ENCODE data around the gene PP2D1.
"Not testable (repeated sequence)": the region's sequence is repeated elsewhere in the genome, so short reads cannot be mapped to it uniquely, and the experiment has no call there.

Gene PP2D1, protein sequence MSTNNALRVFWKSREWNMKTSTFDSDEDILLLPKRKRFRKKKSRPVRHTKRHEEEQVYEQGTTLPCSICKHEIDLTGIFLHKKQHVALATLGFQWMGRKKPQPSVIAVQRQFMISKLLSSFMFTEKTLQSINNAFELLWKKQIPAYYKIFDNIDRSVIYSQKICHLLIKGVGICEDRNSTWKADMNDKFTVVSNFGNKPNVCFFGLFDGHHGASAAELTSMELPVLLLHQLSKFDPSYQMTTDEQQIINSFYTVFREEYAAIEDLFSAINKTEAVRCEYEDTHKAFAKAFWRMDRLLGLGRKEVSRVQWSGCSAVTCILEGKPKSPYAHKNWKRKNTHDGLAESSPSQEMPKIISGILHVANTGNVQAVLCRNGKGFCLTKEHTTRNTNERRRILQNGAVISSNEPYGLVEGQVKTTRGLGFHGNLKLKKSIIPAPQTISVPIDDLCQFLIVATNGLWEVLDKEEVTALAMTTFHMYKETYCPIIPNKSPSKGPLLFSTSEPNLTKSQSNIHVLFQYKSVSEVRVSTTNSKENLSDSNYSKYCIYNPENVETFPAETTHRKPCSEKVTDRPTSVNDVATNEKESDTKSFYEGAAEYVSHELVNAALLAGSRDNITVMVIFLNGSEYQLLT

DNA sequence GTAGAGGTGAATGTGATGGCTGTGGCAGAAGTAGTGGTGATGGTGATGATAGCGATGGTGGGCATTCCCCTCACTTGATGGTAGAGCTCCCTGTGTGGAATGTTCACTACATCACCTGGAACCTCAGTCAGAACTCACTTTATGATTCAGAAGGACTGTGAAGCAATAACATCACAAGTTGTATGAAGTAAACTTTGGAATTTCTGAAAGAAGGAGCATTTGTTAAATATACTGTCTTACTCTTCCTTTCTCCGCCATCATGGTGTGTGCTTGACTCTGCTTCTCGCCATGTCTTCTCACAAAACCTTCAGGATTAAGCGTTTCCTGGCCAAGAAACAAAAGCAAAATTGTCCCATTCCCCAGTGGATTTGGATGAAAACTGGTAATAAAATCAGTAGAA lies at the start of gene PP2D1:
Gene PP2D1, minus strand, starts transcription at position 101 of the 400 bp plus-strand sequence. CDS start 192 bp downstream, outside the sequence.
- no peak for DNase-seq (ENCODE audit: low read depth, low spot score)

DNA sequence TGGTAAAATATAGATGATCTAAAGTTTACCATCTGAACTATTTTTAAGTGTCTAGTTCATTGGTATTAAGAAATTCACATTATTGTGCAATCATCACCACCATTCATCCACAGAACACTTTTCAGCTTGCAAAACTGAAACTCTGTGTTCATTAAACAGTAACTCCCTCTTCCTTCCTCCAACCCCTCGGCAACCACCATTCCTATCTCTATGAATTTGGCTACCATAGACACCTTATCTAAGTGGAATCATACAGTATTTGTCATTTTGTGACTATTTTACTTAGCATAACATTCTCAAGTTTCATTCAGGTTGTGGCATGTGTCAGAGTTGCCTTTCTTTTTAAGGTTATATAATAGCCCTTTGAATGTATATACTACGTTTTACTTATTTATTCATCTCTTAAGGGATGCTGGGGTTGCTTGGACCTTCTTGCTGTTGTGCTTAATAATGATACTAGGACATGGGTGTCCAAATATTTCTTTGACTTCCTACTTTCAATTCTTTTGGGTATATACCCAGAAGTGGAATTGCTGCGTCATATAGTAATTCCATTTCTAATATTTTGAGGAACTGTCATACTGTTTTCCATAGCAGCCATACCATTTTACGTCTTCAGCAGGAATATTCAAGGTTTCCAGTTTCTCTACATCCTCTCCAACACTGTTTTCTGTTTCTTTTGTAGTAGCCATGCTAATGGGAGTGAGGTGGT lies 49.1 kb upstream of the PP2D1 start:
- DNase-seq (ENCODE audit: low read depth, low spot score), result no peak

DNA sequence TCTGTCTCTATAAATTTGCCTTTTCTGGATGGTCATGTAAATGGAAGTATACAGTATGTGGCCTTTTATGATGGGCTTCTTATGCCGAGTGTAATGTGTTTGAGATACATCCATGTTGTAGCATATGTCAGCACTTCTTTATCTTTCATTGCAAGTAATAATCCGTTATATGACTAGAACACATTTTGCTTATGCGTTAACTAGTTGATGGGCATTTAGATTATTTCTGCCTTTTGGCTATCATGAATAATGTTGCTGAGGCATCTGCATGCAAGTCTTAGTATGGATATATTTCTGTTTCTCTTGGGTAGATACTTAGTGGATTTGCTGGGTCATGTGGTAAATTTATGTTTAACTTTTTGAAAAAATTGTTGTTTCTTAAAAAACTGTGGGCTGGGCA lies 47.9 kb upstream of the PP2D1 start:
- no peak for DNase-seq (ENCODE audit: low read depth, low spot score)

DNA sequence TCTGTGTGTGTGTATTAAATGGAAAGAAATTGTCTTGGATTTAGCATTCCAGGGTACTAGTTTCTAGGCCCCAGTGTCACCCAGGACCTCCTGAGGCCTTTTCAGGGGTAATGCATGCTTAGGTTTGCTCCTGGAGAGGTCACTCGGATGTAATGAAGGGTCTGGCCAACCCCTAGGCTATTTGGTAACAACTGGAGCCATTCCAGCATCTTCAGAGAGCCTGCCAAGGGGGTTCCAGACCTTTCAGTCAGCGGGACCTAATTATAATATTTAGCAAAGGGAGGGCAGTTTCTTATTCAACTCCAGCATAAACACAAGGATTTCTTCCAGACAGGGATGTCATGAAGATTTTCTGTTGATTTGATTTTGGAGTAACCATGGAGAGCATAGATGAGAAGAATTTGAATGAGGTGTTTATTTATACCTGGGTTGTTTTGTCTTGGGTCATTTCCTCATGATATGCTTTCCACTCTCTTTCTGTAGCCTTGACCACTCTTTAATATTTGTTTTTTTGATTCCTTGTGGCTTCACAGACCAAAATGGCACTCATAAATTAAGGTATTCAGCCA lies 45.6 kb upstream of the PP2D1 start:
- no peak for DNase-seq (ENCODE audit: low read depth, low spot score)

DNA sequence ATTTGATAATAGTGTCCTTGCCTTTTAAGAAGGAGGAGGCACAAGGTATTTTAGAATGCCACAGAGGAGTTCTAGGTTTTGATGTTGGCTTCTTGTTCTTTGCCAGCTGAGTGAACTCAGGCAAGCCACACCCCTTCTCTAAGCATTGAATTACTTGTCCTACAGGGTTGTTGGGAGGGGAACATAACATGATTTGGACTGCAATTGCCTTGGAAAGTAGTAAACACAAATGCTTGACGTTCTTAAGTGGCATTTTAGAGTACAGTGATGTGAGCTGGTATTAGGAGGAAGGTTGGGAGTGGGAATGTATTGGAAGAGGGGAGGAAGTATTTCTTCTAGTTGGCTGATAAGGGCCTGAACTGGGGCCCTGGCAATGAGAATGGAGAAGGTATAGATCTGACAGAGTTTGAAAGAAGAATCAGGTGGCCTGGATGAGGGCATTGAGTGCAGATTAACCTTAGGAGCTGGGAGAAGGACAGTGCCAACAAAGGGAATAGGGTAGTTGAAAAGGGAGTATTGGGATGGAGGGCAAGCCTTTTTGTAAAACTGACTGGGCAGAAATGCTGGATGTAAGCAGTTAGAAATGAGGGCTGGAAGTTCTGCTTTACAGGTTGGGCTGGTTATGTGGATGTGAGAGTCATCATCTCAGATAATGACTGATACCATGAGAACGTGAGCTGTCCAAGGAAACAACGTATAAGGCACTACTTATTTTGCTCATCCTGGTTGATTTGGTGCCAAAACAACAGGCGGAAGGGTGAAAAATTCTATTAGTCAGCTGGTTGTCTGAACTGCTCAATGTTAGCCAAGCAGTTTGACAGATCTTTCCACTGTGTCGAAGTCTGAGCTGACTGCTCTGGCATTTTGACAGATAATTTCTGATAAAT lies 44.9 kb upstream of the PP2D1 start:
- DNase-seq (ENCODE audit: low read depth, low spot score), result no peak

- DNase-seq (ENCODE audit: low read depth, low spot score), result no peak
Measured at GRCh38 chr3:20055842-20056241, 43.8 kb upstream of the PP2D1 start.

- DNase-seq (ENCODE audit: low read depth, low spot score), result no peak
Measured at GRCh38 chr3:20055020-20055775, 43.1 kb upstream of the PP2D1 start.

DNA sequence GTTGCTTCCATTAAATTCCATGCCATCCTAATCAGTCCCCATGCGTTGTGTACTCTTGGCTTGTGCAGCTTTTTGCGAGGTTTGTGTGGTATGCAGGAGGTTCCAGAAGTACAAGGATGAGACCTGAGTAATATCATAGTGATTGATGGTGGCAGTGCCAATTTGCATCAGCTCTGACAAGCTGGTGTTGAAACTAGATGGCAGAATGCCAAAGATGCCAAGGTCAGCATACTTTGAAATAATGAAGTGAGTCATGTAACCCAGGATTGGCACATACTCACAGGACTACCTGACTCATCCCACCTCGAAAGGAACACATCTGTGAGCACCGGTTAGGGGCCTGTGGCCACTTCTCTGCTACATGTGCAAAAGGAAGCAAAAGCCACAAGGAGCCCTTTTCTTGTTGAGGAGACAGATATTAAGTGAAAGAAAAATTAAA lies 42.5 kb upstream of the PP2D1 start:
- DNase-seq (ENCODE audit: low read depth, low spot score), result peak; percentile 37

DNA sequence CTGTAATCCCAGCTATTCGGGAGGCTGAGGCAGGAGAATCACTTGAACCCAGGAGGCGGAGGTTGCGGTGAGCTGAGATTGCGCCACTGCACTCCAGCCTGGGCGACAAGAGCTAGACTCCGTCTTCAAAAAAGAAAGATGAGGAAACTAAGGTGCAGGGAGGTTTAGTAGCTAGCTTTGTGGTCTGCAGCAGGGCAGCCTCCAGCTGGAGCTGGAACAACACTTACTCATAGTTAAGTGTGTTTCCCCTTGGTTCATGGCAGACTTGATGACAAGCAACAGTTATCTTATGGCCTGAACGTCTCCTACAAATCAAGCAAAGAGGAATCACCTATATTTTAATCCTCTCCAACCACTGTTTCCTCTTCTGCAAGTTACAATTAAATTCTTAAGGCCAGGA lies 40.8 kb upstream of the PP2D1 start:
- no peak for DNase-seq (ENCODE audit: low read depth, low spot score)

DNA sequence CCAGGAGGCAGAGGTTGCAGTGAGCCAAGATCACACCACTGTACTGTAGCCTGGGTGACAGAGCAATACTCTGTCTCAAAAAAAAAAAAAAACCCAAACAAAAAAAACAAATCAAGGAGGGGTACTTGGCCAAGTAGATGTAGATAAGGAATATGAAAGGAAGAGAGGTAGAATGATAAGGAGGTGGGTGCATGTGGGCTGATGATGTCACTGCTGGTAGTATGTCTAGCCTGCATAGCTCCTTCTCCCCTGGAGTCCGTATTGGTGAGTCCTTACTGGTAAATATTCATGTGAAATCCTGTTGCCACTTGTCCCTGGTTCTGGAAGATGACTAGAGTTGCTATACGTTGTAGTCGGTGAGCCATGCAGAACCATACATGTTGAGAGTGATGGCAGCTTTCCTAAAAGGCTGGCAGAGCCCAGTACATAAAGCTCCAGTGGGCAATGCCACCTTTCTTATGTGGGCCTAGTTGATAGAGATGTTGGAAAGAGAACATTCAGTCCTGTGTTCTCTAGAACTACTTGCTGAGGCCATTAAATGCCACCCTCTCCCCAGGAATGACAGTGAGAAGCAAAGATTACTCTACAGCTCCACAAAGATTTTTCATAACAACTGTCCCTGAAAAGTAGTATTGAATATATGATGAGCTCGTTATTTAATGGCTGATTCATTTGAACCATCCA lies 39.2 kb upstream of the PP2D1 start:
- DNase-seq (ENCODE audit: low read depth, low spot score), result no peak

DNA sequence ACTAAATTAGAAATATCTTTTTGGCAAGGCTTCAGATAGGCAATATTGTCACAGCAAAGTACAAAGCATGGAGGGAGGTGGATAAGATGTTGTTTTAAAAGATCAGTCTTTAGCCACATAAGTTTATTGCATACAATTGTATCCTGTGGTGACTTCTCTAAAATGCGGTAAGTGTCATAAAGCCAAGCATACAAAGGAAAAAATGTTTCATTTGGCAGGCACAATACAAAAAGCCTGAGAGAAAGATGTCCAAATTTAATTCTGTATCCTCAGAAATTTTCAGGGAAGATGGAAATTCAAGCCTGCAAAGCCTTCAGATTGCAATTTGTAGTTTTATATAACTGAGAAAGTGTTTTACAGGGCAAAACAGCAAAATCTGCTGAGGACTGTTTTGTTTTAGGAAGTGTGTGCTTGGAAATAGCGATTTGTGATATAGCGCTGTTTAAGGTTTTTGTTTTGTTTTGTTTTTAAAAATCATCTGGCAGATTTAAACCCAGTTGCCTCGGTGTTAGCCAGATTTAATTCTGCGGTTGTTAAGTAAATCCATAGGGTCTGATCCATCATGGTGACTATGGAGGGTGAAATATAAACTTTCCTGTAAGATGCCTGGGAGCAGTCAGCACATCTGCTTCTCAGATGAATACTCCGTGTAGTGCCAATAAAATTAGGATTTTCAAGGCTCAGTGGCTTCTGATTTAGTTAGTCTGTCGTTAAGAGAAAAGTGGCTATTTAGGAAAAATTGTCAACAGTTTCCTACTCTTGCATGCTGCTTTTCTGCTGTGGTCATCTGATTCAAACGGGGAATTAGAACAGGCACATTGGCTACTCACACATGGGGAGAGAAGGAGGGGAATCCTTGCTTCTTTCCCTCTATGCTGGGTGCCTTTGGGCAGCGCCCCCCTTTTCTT lies 36.2 kb upstream of the PP2D1 start:
- DNase-seq (ENCODE audit: low read depth, low spot score), result no peak

DNA sequence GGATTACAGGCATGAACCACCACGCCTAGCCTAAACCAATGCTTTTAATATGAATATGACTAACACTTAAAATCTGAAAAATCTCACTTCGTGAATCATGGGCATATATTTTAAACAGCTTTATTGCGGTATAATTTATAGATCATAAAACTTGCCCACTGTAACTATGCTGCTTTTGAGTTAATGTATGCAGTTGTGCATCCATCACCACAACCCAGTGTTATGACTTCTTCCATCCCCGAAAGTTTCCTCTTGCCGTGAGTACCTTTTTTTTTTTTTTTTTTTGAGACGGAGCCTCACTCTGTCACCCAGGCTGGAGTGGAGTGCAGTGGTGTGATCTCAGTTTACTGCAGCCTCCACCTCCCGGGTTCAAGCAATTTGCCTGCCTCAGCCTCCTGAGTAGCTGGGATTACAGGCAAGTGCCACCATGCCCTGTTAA lies 35.3 kb upstream of the PP2D1 start:
- no peak for DNase-seq (ENCODE audit: low read depth, low spot score)

DNA sequence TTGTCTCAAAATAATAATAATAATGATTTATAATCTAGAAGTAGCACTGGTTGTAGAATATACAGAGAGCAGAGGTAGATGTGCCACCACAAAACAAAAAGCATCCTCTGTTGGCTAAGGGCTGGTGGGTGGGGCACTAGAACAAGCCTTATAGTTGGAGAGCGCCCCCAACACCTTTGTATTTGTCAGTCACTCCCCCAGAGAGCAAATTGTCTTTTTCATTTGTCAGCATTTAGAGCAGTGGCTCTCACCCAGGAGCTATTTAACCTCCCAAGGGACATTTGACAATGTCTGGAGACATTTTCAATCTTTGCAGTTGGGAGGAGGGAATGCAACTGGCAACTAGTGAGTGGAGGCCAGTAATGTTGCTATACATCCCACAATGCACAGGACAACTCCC lies 34.5 kb upstream of the PP2D1 start:
- DNase-seq (ENCODE audit: low read depth, low spot score), result no peak

DNA sequence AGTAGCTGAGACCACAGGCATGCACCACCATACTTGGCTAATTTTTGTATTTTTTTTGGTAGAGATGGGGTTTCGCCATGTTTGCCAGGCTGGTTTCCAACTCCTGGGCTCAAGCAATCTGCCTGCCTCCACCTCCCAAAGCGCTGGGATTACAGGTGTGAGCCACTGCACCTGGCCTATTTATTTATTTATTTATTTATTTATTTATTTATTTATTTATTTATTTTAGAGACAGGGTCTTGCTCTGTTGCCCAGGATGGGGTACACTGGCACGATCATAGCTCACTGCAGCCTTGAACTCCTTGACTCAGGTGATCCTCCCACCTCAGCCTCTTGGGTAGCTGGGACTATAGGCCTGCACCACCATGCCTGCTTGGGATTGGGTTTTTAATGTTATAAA lies 33.1 kb upstream of the PP2D1 start:
- DNase-seq (ENCODE audit: low read depth, low spot score), result not testable (repeated sequence)

DNA sequence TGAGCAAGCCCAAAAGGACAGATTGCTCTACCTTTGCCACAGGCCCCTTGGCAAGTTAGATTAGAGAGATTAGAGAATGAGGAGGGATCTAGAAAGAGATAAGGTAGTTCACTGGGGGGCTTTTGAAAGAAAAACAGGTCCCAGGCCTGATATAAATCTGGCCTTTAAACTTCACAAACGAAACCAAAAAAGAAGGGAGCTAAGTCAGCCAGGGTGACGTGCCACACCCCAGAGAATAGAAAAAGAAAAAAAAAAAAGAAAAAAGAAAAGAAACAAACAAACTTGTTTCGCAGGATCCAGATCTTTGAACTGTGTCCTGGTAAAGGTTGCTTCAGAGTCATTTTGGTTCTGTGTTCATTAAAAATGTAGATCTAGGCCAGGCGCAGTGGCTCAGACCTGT lies 31.8 kb upstream of the PP2D1 start:
- DNase-seq (ENCODE audit: low read depth, low spot score), result no peak

DNA sequence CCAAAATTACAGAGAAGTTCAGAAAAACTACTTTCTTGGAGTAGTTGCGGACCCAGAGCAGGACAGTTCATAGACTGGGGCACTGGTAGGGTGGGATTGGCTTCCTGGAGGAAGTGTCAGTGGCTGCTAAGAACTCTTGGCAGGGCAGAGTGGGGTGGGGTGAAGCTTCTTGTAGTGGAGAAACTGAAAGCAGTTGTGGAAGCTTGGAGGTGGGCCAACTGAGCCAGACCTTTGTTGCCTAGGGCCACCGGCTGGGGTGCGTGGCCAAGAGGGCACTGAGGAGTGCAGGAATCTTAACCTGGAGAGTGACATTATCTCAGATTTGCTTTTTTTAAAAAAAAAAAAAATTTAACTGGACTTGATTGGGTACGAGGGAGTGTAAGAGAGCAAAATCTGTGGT lies 31.3 kb upstream of the PP2D1 start:
- DNase-seq (ENCODE audit: low read depth, low spot score), result no peak

DNA sequence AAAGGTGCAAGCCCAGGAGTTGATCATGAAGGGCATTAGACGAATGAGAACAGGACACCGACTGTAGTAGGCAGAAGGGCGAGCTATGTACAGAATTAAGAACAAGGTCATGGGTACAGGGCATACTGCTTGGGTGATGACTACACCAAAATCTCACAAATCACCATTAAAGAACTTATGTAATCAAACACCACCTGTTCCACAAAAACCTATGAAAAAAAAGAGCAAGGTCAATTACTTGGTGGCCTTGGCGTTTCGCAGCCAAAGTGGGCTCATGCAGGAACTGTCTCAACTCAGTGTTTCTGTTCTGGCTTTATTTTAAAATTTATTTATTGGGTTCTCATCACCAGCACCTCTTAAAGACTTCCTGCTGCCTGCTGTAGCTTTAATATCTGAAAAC lies 30.3 kb upstream of the PP2D1 start:
- no peak for DNase-seq (ENCODE audit: low read depth, low spot score)

GRCh38 chr3:20041197-20041780 lies 29.2 kb upstream of the PP2D1 start:
- DNase-seq (ENCODE audit: low read depth, low spot score), result no peak

Measured in brain pericyte (primary cell).